Measurements from ENCODE around the gene KLF16.

The KLF16 gene

GRCh38 chr19:1871140-1871597 is 7.8 kb upstream of the KLF16 start:
- peaks cover 53% of the 10 kb centered on the region for H3K79me2 ChIP-seq (ENCODE audit: low read length)
- H2AFZ ChIP-seq (ENCODE audit: low read length), result no peak overlapping the region
- DNase-seq, result no peak
- 0 out of 2 replicates have a peak, but pooled peaks cover 16% of the 10 kb centered on the region for H3F3A ChIP-seq (ENCODE audit: insufficient read depth, low read length)
- peaks cover 12% of the 10 kb centered on the region; the same call in 1 of the 2 replicates for H4K20me1 ChIP-seq (ENCODE audit: insufficient read depth, low read length)
- H3K4me2 ChIP-seq (ENCODE audit: low read depth, low read length), result no peak overlapping the region
- H3K4me3 ChIP-seq (ENCODE audit: low read length), result no peak overlapping the region
- TF ChIP-seq EZH2 (optimal IDR thresholded peaks at IDR 0.05; ENCODE audit: low read depth, low read length) (no peak), CTCF (IDR thresholded peaks at IDR 0.05; ENCODE audit: low read length) (no peak), EZH2phosphoT487 (IDR thresholded peaks at IDR 0.05; ENCODE audit: low read length) (no peak)
- no peak overlapping the region for H3K27ac ChIP-seq (ENCODE audit: low read length)
- no peaks in the 10 kb centered on the region for H3K9me3 ChIP-seq (replicated peaks; ENCODE audit: insufficient read depth, low read length)
- H3K9ac ChIP-seq (ENCODE audit: low read length), result no peak overlapping the region
- H3K27me3 ChIP-seq (replicated peaks; ENCODE audit: insufficient read depth, low read length), result no peaks in the 10 kb centered on the region
- H3K36me3 ChIP-seq (replicated peaks; ENCODE audit: insufficient read depth, low read length), result peaks cover 4% of the 10 kb centered on the region
- H3K9me2 ChIP-seq (replicated peaks; ENCODE audit: insufficient read depth, low read length), result no peaks in the 10 kb centered on the region
- H3K4me1 ChIP-seq (ENCODE audit: low read length), result peaks cover 6% of the 10 kb centered on the region

GRCh38 chr19:1868971-1869370 is 5.6 kb upstream of the KLF16 start:
- Histone ChIP-seq H2AFZ (ENCODE audit: low read length) (no peak overlapping the region), H3K4me3 (ENCODE audit: low read length) (no peak overlapping the region), H3K27ac (ENCODE audit: low read length) (no peak overlapping the region), H3K36me3 (replicated peaks; ENCODE audit: insufficient read depth, low read length) (peaks cover 4% of the 10 kb centered on the region), H3K9me2 (replicated peaks; ENCODE audit: insufficient read depth, low read length) (no peaks in the 10 kb centered on the region), H3K9ac (ENCODE audit: low read length) (no peak overlapping the region), H3K79me2 (ENCODE audit: low read length) (peaks cover 39% of the 10 kb centered on the region), H3K4me1 (ENCODE audit: low read length) (peaks cover 8% of the 10 kb centered on the region), H3K9me3 (replicated peaks; ENCODE audit: insufficient read depth, low read length) (no peaks in the 10 kb centered on the region), H3K27me3 (replicated peaks; ENCODE audit: insufficient read depth, low read length) (no peaks in the 10 kb centered on the region), H3K4me2 (ENCODE audit: low read depth, low read length) (no peak overlapping the region), H4K20me1 (ENCODE audit: insufficient read depth, low read length) (peaks cover 12% of the 10 kb centered on the region; the same call in 1 of the 2 replicates), H3F3A (ENCODE audit: insufficient read depth, low read length) (peaks cover 9% of the 10 kb centered on the region; the same call in 1 of the 2 replicates)
- TF ChIP-seq EZH2phosphoT487 (IDR thresholded peaks at IDR 0.05; ENCODE audit: low read length) (no peak), CTCF (IDR thresholded peaks at IDR 0.05; ENCODE audit: low read length) (no peak), EZH2 (optimal IDR thresholded peaks at IDR 0.05; ENCODE audit: low read depth, low read length) (no peak)
- no peak for DNase-seq

GRCh38 chr19:1867349-1867724 is 4.0 kb upstream of the KLF16 start:
- DNase-seq, result no peak
- H3K9me3 ChIP-seq (replicated peaks; ENCODE audit: insufficient read depth, low read length), result no peaks in the 10 kb centered on the region
- H3K79me2 ChIP-seq (ENCODE audit: low read length), result peaks cover 28% of the 10 kb centered on the region
- no peak overlapping the region for H3K27ac ChIP-seq (ENCODE audit: low read length)
- H3K4me1 ChIP-seq (ENCODE audit: low read length), result peaks cover 5% of the 10 kb centered on the region
- H4K20me1 ChIP-seq (ENCODE audit: insufficient read depth, low read length), result no peaks in the 10 kb centered on the region
- H3K9ac ChIP-seq (ENCODE audit: low read length), result no peak overlapping the region
- no peaks in the 10 kb centered on the region for H3K36me3 ChIP-seq (replicated peaks; ENCODE audit: insufficient read depth, low read length)
- H3K4me2 ChIP-seq (ENCODE audit: low read depth, low read length), result no peak overlapping the region
- no peak overlapping the region for H2AFZ ChIP-seq (ENCODE audit: low read length)
- H3K4me3 ChIP-seq (ENCODE audit: low read length), result no peak overlapping the region
- no peaks in the 10 kb centered on the region for H3K9me2 ChIP-seq (replicated peaks; ENCODE audit: insufficient read depth, low read length)
- TF ChIP-seq CTCF (IDR thresholded peaks at IDR 0.05; ENCODE audit: low read length) (no peak), EZH2phosphoT487 (IDR thresholded peaks at IDR 0.05; ENCODE audit: low read length) (no peak), EZH2 (optimal IDR thresholded peaks at IDR 0.05; ENCODE audit: low read depth, low read length) (no peak)
- H3K27me3 ChIP-seq (replicated peaks; ENCODE audit: insufficient read depth, low read length), result no peaks in the 10 kb centered on the region
- peaks cover 11% of the 10 kb centered on the region; the same call in 1 of the 2 replicates for H3F3A ChIP-seq (ENCODE audit: insufficient read depth, low read length)

Measured in MM.1S (cell line).